Kidney (tissue), 14 donors: ENCODE data around the gene GRAMD2B. TPM values are rescaled to one million over a fixed set of nuclear protein-coding genes. Genes with fewer than 3 reads are reported as not detected.

ENCODE experiments used
- DNase-seq, 5 donors: peaks; one replicate each; pipeline ENCODE4 v3.0.0-alpha.2; 2013 to 2020
- FAIRE-seq: peaks from 2 replicates; lab custom pipeline; 2012; peaks lifted over from hg19 to GRCh38; lab: Jason Lieb, UNC
- H3K27ac ChIP-seq, 2 donors: one replicate each; pipeline ENCODE4 v1.7.0; 2013; ENCODE audit warnings: low read depth in 2 of 2, low read length in 2 of 2, inconsistent platforms in 1 of 2
- H3K27me3 ChIP-seq: one replicate; pipeline ENCODE4 v1.7.1; 2013; ENCODE audit warnings: low read length, inconsistent platforms; ENCODE audit not compliant: control insufficient read depth, insufficient read depth
- H3K36me3 ChIP-seq, 3 donors: one replicate each; pipeline versions ENCODE4 v1.7.0 to v1.7.1; 2013; ENCODE audit warnings: low read length in 3 of 3, control low read depth in 1 of 3, inconsistent platforms in 1 of 3; ENCODE audit not compliant: insufficient read depth in 3 of 3, control insufficient read depth in 2 of 3
- H3K4me1 ChIP-seq, 3 donors: one replicate each; pipeline versions ENCODE4 v1.7.0 to v1.7.1; 2013; ENCODE audit warnings: low read length in 3 of 3, inconsistent platforms in 1 of 3, low read depth in 1 of 3; ENCODE audit not compliant: control insufficient read depth in 2 of 3, insufficient read depth in 2 of 3
- H3K4me3 ChIP-seq, 3 donors: one replicate each; pipeline versions ENCODE4 v1.7.0 to v1.8.1; 2013; ENCODE audit warnings: low read length in 3 of 3, control low read depth in 1 of 3, inconsistent platforms in 1 of 3
- H3K9ac ChIP-seq, 3 donors: one replicate each; pipeline versions ENCODE4 v1.7.0 to v1.7.1; 2013; ENCODE audit warnings: low read length in 3 of 3, control low read depth in 1 of 3, inconsistent platforms in 1 of 3
- H3K9me3 ChIP-seq, 3 donors: one replicate each; pipeline versions ENCODE4 v1.7.0 to v1.7.1; 2013; ENCODE audit warnings: low read length in 3 of 3, control low read depth in 1 of 3, inconsistent platforms in 1 of 3; ENCODE audit not compliant: control insufficient read depth in 2 of 3, insufficient read depth in 1 of 3
- CTCF ChIP-seq: IDR thresholded peaks from 3 replicates; pipeline ENCODE4 v1.5.1; 2012; ENCODE audit warnings: mild to moderate bottlenecking, moderate library complexity, borderline replicate concordance; ENCODE audit not compliant: insufficient read depth; ENCODE audit errors: extremely low read depth
- intact Hi-C: fragments of 100-400 bp; cut with DNase I; formaldehyde crosslinking; loops from one replicate; pipeline ENCODE4 v1.11.1; 2022
- polyA plus RNA-seq: library from polyadenylated mRNA; stranded (reverse); fragments of 350-450 nt; fragmentation: Illumina TruSeq; extraction: RNeasy Lipid Tissue Mini Kit (QIAGEN cat#74804); gene quantifications from one replicate; pipeline ENCODE4 v1.2.3, GENCODE V29; 2014; ENCODE audit warnings: low read depth, low replicate concordance; ENCODE audit not compliant: insufficient read depth
- total RNA-seq: library from RNA; stranded (reverse); fragmentation: NEBNext Ultra II Directional; extraction: Animal tissue kit (Norgen Biotek cat#: 25700); gene quantifications from one replicate; pipeline ENCODE4 v1.2.1, GENCODE V29; 2021
- donor health status: control.
- donor health status: control.
- donor health status: control.
- donor health status: control.
- donor health status: control.
- donor health status: DM: yes; HTN: yes; CAD: no.
- donor health status: Normal renal cell carcinoma (clear cell type).

GRAMD2B gene
- total and polyA plus RNA-seq, 2 donors from 2014 or later, result 18.4 to 38.5 TPM

- peaks cover 4 to 14% (median 10%) of the 10 kb centered on the region in 3 donors for H3K4me1 ChIP-seq
- DNase-seq (no peak), FAIRE-seq (no peak)
- no peak overlapping the region for H3K9ac ChIP-seq
- no peak overlapping the region for H3K4me3 ChIP-seq
- no peaks in the 10 kb centered on the region for H3K27me3 ChIP-seq
- no peaks in the 10 kb centered on the region for H3K9me3 ChIP-seq
- intact Hi-C loops, result no loop called here
- H3K36me3 ChIP-seq, result no peaks in the 10 kb centered on the region
- no peak for TF ChIP-seq CTCF
- peak overlapping the region in 1 of 2 donors; percentile 68 for H3K27ac ChIP-seq
Measured at GRCh38 chr5:126523818-126524510, 100.8 kb downstream of the GRAMD2B start.

GRCh38 chr5:126525630-126526245, 102.5 kb downstream of the GRAMD2B start:
- peak overlapping the region in 1 of 2 donors; percentile 63 for H3K27ac ChIP-seq
- DNase-seq, result no peak
- FAIRE-seq, result no peak

GRCh38 chr5:126526493-126526892, 103.3 kb downstream of the GRAMD2B start:
- H3K4me3 ChIP-seq, result no peak overlapping the region
- no peaks in the 10 kb centered on the region for H3K36me3 ChIP-seq
- DNase-seq (no peak), FAIRE-seq (no peak)
- H3K9me3 ChIP-seq, result no peaks in the 10 kb centered on the region
- intact Hi-C loops, result no loop called here
- no peak for TF ChIP-seq CTCF
- H3K27me3 ChIP-seq, result no peaks in the 10 kb centered on the region
- no peak overlapping the region for H3K27ac ChIP-seq
- no peak overlapping the region for H3K9ac ChIP-seq
- peaks cover 0 to 8% (median 7%) of the 10 kb centered on the region in 3 donors for H3K4me1 ChIP-seq

More at GRCh38 chr5:126525630-126526245, 102.5 kb downstream of the GRAMD2B start:
- Histone ChIP-seq H3K9ac (no peak overlapping the region), H3K4me3 (no peak overlapping the region), H3K27me3 (no peaks in the 10 kb centered on the region), H3K4me1 (peaks cover 0 to 7% (median 7%) of the 10 kb centered on the region in 3 donors), H3K9me3 (no peaks in the 10 kb centered on the region), H3K36me3 (no peaks in the 10 kb centered on the region)
- no peak for TF ChIP-seq CTCF
- intact Hi-C loops, result no loop called here
